ENCODE data around the gene PCDHB1. TPM values are rescaled to one million over a fixed set of nuclear protein-coding genes. Genes with fewer than 3 reads are reported as not detected.

Gene PCDHB1
- total RNA-seq, 1 donor, result not detected

Other genes starting within 250 kb of the PCDHB1 start
- gene PCDHA4, start 244.3 kb upstream of the PCDHB1 start, total RNA-seq, result 0.72 and 0.88 TPM in 2 replicates
- under 0.01 and 0.29 TPM in 2 replicates for gene PCDHA5, start 229.8 kb upstream of the PCDHB1 start, total RNA-seq
- gene PCDHA6, start 223.4 kb upstream of the PCDHB1 start, total RNA-seq, result 0.88 and 1.1 TPM in 2 replicates
- gene PCDHA7, start 217.1 kb upstream of the PCDHB1 start, total RNA-seq, result 0.59 and 0.72 TPM in 2 replicates
- gene PCDHA8, start 210.2 kb upstream of the PCDHB1 start, total RNA-seq, result 0.29 and 0.36 TPM in 2 replicates
- 0.29 and 0.36 TPM in 2 replicates for gene PCDHA9, start 203.0 kb upstream of the PCDHB1 start, total RNA-seq
- 0.36 and 0.59 TPM in 2 replicates for gene PCDHA10, start 195.5 kb upstream of the PCDHB1 start, total RNA-seq
- gene PCDHA11, start 182.4 kb upstream of the PCDHB1 start, total RNA-seq, result 0.29 and 0.36 TPM in 2 replicates
- gene PCDHA12, start 176.1 kb upstream of the PCDHB1 start, total RNA-seq, result under 0.01 and 0.36 TPM in 2 replicates
- gene PCDHA13, start 169.2 kb upstream of the PCDHB1 start, total RNA-seq, result under 0.01 TPM in 2 replicates
- gene PCDHAC1, start 125.1 kb upstream of the PCDHB1 start, total RNA-seq, result 0.29 and 0.36 TPM in 2 replicates
- gene PCDHAC2, start 84.9 kb upstream of the PCDHB1 start, total RNA-seq, result 0.36 and 0.59 TPM in 2 replicates
- 1.2 and 1.4 TPM in 2 replicates for gene PCDHB2, start 43.2 kb downstream of the PCDHB1 start, total RNA-seq
- 0.36 and 0.88 TPM in 2 replicates for gene PCDHB3, start 49.1 kb downstream of the PCDHB1 start, total RNA-seq
- gene PCDHB4, start 70.4 kb downstream of the PCDHB1 start, total RNA-seq, result 1.1 and 1.2 TPM in 2 replicates
- 1.5 and 2.9 TPM in 2 replicates for gene PCDHB5, start 83.8 kb downstream of the PCDHB1 start, total RNA-seq
- gene PCDHB6, start 98.7 kb downstream of the PCDHB1 start, total RNA-seq, result 0.59 and 0.72 TPM in 2 replicates
- 2.2 and 2.4 TPM in 2 replicates for gene PCDHB7, start 121.3 kb downstream of the PCDHB1 start, total RNA-seq
- gene PCDHB8, start 126.4 kb downstream of the PCDHB1 start, total RNA-seq, result 0.36 and 0.88 TPM in 2 replicates
- 1.1 and 3.5 TPM in 2 replicates for gene PCDHB16, start 131.0 kb downstream of the PCDHB1 start, total RNA-seq
- 1.2 and 1.8 TPM in 2 replicates for gene PCDHB9, start 135.8 kb downstream of the PCDHB1 start, total RNA-seq
- gene PCDHB10, start 141.0 kb downstream of the PCDHB1 start, total RNA-seq, result 2.2 and 2.7 TPM in 2 replicates
- gene PCDHB11, start 148.3 kb downstream of the PCDHB1 start, total RNA-seq, result 1.1 and 1.8 TPM in 2 replicates
- gene PCDHB12, start 157.3 kb downstream of the PCDHB1 start, total RNA-seq, result 0.59 and 0.72 TPM in 2 replicates
- 2.1 and 2.2 TPM in 2 replicates for gene PCDHB13, start 162.5 kb downstream of the PCDHB1 start, total RNA-seq
- gene PCDHB14, start 172.0 kb downstream of the PCDHB1 start, total RNA-seq, result 2.7 and 2.9 TPM in 2 replicates
- gene PCDHB15, start 194.0 kb downstream of the PCDHB1 start, total RNA-seq, result 0.88 and 1.1 TPM in 2 replicates